HepG2 (cell line): ENCODE measurements around the gene HOXA9. TPM values are rescaled to one million over a fixed set of nuclear protein-coding genes. Genes with fewer than 3 reads are reported as not detected.

Experiments used
- GATAD1 ChIP-seq: IDR thresholded peaks from 2 replicates; pipeline ENCODE4 v1.6.1; 2016; ENCODE audit warnings: missing genetic modification reagents, missing compliant biosample characterization
- NR2F6 ChIP-seq, 2 experiments: IDR thresholded peaks; 2 replicates each; pipeline ENCODE4 v1.6.1; 2016; ENCODE audit warnings: antibody characterized with exemption in 1 of 2, mild to moderate bottlenecking in 1 of 2
- PCBP2 ChIP-seq: fragments of 200-400 bp; formaldehyde crosslinking; optimal IDR thresholded peaks from 2 replicates; pipeline ENCODE3; 2018; ENCODE audit warnings: low read length, low read depth; ENCODE audit not compliant: poor library complexity, severe bottlenecking
- SIX4 ChIP-seq: sonication (generic); formaldehyde crosslinking; IDR thresholded peaks from 2 replicates; pipeline ENCODE4 v1.4.0; 2020; ENCODE audit warnings: missing genetic modification reagents
- SP4 ChIP-seq: sonication (generic); formaldehyde crosslinking; IDR thresholded peaks from 2 replicates; pipeline ENCODE4 v1.8.1; 2023; ENCODE audit warnings: mild to moderate bottlenecking, missing genetic modification reagents
- ZBTB21 ChIP-seq: sonication (generic); formaldehyde crosslinking; IDR thresholded peaks from 2 replicates; pipeline ENCODE4 v1.4.0; 2020; ENCODE audit warnings: missing genetic modification reagents
- ZFP82 ChIP-seq: sonication (generic); formaldehyde crosslinking; IDR thresholded peaks from 2 replicates; pipeline ENCODE4 v1.5.1; 2020; ENCODE audit warnings: mild to moderate bottlenecking, missing genetic modification reagents, borderline replicate concordance
- ZFYVE20 ChIP-seq: sonication (generic); formaldehyde crosslinking; IDR thresholded peaks from 2 replicates; pipeline ENCODE4 v1.8.0; 2023; ENCODE audit warnings: low read depth, mild to moderate bottlenecking, moderate library complexity, missing genetic modification reagents, borderline replicate concordance
- ZNF317 ChIP-seq: sonication (generic); formaldehyde crosslinking; IDR thresholded peaks from 2 replicates; pipeline ENCODE4 v1.5.0; 2020; ENCODE audit warnings: mild to moderate bottlenecking, missing genetic modification reagents
- ZNF337 ChIP-seq: sonication (generic); formaldehyde crosslinking; IDR thresholded peaks from 2 replicates; pipeline ENCODE4 v1.5.1; 2020; ENCODE audit warnings: missing genetic modification reagents, low read depth, mild to moderate bottlenecking, borderline replicate concordance
- ZNF776 ChIP-seq: sonication (generic); formaldehyde crosslinking; IDR thresholded peaks from 2 replicates; pipeline ENCODE4 v1.4.0; 2020; ENCODE audit warnings: mild to moderate bottlenecking, missing genetic modification reagents
- polyA plus RNA-seq, 8 experiments: library from polyadenylated mRNA; depleted of rRNA in 3 of 8; stranded (reverse) in 7 of 8; unstranded in 1 of 8; fragments of >200 nt; fragmentation: Illumina TruSeq in 4 of 8; extraction: Trizol in 4 of 8; gene quantifications; 2 replicates each; pipeline versions ENCODE4 v1.2.1 to v1.2.3, GENCODE V29; 2011 to 2016; ENCODE audit warnings: low read depth in 4 of 8, missing spikeins in 1 of 8, mixed read lengths in 1 of 8; ENCODE audit not compliant: insufficient read depth in 1 of 8
- total RNA-seq, 5 experiments: library from RNA; depleted of rRNA; stranded (reverse); fragments of >200 nt; fragmentation: Illumina TruSeq; extraction: Trizol; gene quantifications; 2 replicates each; pipeline ENCODE4 v1.2.3, GENCODE V29; 2016; ENCODE audit warnings: low read depth in 1 of 5
- TF ChIP-seq, protein P1 (sequence below): sonication (generic); formaldehyde crosslinking; IDR thresholded peaks from 2 replicates; pipeline ENCODE4 v1.5.1; 2020; ENCODE audit warnings: mild to moderate bottlenecking, missing genetic modification reagents, borderline replicate concordance
- TF ChIP-seq, protein P2 (sequence below): IDR thresholded peaks from 2 replicates; pipeline ENCODE4 v1.6.1; 2016; ENCODE audit warnings: mild to moderate bottlenecking
- TF ChIP-seq, protein P3 (sequence below): sonication (generic); formaldehyde crosslinking; IDR thresholded peaks from 2 replicates; pipeline ENCODE4 v1.8.1; 2023; ENCODE audit warnings: mild to moderate bottlenecking, missing genetic modification reagents
- TF ChIP-seq, protein P4 (sequence below): sonication (generic); formaldehyde crosslinking; IDR thresholded peaks from 2 replicates; pipeline ENCODE4 v1.5.0; 2020; ENCODE audit warnings: mild to moderate bottlenecking, low read depth, missing genetic modification reagents, borderline replicate concordance
- TF ChIP-seq, protein P5 (sequence below): sonication (generic); formaldehyde crosslinking; IDR thresholded peaks from 2 replicates; pipeline ENCODE4 v1.5.0; 2020; ENCODE audit warnings: mild to moderate bottlenecking, missing genetic modification reagents

HOXA9 gene
- total and polyA plus RNA-seq, 2 of the 13 experiments (the other 11 are each of a cell fraction or from before 2014, with no cell fraction given): not detected

DNA sequence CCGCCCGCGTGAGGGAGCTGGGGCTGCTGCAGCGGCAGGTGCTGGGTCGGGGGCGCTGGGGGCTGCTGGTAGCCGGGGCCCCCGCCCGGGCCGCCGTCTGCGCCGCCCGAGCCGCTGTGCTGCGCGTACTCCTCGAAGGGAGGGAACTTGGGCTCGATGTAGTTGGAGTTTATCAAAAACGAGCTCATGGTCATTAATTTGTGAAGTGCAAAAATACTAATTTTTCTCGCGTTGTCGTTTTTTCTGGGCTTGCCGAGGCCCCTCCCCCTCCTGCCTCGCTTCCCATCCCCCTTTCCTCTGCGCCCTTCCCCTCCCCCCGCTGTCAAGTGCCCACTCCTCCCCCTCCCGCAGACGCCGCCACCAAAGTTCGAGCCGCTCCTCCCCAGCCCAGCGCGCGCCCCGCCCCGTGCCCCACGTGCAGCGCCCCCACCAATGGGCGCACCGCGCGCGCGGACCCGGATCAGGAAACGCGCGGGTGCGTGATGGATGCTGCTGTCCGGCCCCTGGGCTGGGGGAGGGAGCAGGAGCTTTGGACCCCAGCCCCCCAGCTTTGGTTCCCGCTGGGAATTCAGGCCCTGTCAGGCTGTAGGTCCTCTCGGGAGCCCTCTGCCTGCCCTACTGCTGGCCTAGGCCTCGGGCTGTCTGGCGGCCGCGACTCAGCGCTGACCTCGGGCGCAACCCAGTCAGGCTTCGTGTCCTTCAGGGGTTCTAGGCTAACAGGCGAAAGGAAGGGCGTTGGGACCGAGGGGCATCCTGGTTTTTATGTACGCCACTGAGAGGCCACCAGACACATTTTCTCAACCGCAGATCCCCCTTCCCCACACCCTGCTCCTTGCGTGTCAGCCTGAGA is 34.6 kb downstream of the HOXA9 start, which contains the start of gene HOXA4 (continued):
- TF ChIP-seq, protein P1, sequence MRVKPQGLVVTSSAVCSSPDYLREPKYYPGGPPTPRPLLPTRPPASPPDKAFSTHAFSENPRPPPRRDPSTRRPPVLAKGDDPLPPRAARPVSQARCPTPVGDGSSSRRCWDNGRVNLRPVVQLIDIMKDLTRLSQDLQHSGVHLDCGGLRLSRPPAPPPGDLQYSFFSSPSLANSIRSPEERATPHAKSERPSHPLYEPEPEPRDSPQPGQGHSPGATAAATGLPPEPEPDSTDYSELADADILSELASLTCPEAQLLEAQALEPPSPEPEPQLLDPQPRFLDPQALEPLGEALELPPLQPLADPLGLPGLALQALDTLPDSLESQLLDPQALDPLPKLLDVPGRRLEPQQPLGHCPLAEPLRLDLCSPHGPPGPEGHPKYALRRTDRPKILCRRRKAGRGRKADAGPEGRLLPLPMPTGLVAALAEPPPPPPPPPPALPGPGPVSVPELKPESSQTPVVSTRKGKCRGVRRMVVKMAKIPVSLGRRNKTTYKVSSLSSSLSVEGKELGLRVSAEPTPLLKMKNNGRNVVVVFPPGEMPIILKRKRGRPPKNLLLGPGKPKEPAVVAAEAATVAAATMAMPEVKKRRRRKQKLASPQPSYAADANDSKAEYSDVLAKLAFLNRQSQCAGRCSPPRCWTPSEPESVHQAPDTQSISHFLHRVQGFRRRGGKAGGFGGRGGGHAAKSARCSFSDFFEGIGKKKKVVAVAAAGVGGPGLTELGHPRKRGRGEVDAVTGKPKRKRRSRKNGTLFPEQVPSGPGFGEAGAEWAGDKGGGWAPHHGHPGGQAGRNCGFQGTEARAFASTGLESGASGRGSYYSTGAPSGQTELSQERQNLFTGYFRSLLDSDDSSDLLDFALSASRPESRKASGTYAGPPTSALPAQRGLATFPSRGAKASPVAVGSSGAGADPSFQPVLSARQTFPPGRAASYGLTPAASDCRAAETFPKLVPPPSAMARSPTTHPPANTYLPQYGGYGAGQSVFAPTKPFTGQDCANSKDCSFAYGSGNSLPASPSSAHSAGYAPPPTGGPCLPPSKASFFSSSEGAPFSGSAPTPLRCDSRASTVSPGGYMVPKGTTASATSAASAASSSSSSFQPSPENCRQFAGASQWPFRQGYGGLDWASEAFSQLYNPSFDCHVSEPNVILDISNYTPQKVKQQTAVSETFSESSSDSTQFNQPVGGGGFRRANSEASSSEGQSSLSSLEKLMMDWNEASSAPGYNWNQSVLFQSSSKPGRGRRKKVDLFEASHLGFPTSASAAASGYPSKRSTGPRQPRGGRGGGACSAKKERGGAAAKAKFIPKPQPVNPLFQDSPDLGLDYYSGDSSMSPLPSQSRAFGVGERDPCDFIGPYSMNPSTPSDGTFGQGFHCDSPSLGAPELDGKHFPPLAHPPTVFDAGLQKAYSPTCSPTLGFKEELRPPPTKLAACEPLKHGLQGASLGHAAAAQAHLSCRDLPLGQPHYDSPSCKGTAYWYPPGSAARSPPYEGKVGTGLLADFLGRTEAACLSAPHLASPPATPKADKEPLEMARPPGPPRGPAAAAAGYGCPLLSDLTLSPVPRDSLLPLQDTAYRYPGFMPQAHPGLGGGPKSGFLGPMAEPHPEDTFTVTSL (CRISPR knock-in tag): no peak
- TF ChIP-seq, protein P2, sequence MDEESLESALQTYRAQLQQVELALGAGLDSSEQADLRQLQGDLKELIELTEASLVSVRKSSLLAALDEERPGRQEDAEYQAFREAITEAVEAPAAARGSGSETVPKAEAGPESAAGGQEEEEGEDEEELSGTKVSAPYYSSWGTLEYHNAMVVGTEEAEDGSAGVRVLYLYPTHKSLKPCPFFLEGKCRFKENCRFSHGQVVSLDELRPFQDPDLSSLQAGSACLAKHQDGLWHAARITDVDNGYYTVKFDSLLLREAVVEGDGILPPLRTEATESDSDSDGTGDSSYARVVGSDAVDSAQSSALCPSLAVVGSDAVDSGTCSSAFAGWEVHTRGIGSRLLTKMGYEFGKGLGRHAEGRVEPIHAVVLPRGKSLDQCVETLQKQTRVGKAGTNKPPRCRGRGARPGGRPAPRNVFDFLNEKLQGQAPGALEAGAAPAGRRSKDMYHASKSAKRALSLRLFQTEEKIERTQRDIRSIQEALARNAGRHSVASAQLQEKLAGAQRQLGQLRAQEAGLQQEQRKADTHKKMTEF (CRISPR knock-in tag): peak; percentile 61; the same call in 1 of the 2 replicates
- TF ChIP-seq, protein P3, sequence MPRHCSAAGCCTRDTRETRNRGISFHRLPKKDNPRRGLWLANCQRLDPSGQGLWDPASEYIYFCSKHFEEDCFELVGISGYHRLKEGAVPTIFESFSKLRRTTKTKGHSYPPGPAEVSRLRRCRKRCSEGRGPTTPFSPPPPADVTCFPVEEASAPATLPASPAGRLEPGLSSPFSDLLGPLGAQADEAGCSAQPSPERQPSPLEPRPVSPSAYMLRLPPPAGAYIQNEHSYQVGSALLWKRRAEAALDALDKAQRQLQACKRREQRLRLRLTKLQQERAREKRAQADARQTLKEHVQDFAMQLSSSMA: no peak
- TF ChIP-seq ZNF776 (CRISPR knock-in tag) (peak; percentile 65; the same call in 1 of the 2 replicates), ZFP82 (CRISPR knock-in tag) (no peak), GATAD1 (CRISPR knock-in tag) (peak; percentile 66; the same call in 1 of the 2 replicates), ZNF337 (CRISPR knock-in tag) (no peak), SP4 (peak; percentile 49; the same call in 1 of the 2 replicates), ZBTB21 (no peak), ZNF317 (peak; percentile 72; the same call in 1 of the 2 replicates), ZFYVE20 (peak; percentile 49; the same call in 1 of the 2 replicates), NR2F6 (IDR thresholded peaks at IDR 0.05) (no peak), NR2F6 (CRISPR knock-in tag; IDR thresholded peaks at IDR 0.05) (no peak), PCBP2 (no peak), SIX4 (CRISPR knock-in tag) (no peak)
- TF ChIP-seq, protein P4, sequence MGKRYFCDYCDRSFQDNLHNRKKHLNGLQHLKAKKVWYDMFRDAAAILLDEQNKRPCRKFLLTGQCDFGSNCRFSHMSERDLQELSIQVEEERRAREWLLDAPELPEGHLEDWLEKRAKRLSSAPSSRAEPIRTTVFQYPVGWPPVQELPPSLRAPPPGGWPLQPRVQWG (CRISPR knock-in tag): no peak
- TF ChIP-seq, protein P5, sequence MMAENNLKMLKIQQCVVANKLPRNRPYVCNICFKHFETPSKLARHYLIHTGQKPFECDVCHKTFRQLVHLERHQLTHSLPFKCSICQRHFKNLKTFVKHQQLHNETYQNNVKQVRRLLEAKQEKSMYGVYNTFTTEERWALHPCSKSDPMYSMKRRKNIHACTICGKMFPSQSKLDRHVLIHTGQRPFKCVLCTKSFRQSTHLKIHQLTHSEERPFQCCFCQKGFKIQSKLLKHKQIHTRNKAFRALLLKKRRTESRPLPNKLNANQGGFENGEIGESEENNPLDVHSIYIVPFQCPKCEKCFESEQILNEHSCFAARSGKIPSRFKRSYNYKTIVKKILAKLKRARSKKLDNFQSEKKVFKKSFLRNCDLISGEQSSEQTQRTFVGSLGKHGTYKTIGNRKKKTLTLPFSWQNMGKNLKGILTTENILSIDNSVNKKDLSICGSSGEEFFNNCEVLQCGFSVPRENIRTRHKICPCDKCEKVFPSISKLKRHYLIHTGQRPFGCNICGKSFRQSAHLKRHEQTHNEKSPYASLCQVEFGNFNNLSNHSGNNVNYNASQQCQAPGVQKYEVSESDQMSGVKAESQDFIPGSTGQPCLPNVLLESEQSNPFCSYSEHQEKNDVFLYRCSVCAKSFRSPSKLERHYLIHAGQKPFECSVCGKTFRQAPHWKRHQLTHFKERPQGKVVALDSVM (CRISPR knock-in tag): no peak
